GM18511 (cell line): Measurements from ENCODE around the gene DDOST.
"Not testable (repeated sequence)": the region's sequence is repeated elsewhere in the genome, so short reads cannot be mapped to it uniquely, and the experiment has no call there.

ENCODE experiments used
- ATAC-seq: cut with Tn5 transposase; IDR thresholded peaks from one replicate; pipeline ENCODE4 v1.9.1; 2021; ENCODE audit warnings: mild to moderate bottlenecking, moderate library complexity; ENCODE audit not compliant: unreplicated experiment

Gene DDOST

DNA sequence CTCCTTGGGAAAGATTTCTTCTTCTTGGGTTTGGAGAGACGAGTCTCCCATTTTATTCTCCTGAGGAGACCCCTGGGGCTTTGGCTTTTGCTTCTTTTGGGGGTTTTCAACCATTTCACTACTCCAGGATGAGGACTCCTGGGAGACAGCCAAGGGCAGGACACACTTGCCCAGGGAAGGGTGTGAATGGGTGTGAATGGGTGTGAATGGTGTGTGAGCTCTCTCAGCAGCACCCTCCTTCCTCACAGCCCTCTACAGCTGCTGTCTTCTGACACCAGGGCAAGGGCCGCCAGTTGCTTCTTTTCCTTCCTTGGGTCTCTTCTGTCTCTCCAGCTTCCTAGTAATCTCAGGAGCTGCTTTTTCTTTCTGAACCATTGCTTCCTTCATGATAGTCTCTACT, 32.5 kb upstream of the DDOST start:
- ATAC-seq = no peak

DNA sequence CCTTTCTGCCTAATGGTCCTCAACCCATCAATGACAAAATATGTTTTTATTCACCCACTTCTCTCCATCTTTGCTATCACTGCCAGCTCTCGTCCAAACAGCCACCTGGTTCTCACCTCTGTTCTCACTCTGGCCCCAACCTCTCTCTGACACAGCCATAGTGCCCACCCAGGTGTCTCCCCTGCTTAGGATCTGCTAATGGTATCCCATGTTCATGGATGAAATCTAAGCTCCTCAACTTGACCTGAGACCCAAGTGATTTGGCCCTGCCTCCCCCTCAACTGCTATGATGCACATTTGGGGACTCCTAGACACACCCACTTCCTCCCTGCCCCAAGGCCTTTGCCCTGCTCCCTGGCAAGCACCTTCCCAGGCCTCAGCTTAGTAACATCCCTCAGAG, 30.7 kb upstream of the DDOST start:
- no peak for ATAC-seq

DNA sequence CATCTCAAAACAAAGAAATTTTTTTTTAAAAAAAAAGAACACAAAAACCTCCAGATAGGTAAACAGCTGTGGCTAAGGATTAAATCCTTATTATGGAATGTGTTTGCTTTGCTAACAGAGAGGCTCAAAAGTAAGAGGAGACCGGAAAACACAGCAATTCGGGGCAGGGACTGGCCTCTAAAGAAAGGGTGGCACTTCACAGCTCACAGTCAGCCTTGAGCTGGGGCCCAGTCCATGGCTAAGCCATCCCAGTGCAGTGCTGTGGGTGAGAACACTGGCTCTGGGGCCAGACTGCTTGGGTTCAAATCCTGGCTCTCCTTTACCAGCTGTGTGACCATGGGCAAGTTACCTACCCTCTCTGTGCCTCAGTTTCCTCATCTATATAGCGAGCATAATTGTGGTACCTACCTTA, 28.5 kb upstream of the DDOST start:
- no peak for ATAC-seq

GRCh38 chr1:20686883-20687725, 25.9 kb upstream of the DDOST start:
- ATAC-seq = no peak

GRCh38 chr1:20685741-20686140, 24.6 kb upstream of the DDOST start:
- no peak for ATAC-seq

- no peak for ATAC-seq
Observed at GRCh38 chr1:20685099-20685662, 24.0 kb upstream of the DDOST start.

GRCh38 chr1:20684651-20685050, 23.5 kb upstream of the DDOST start:
- no peak for ATAC-seq

DNA sequence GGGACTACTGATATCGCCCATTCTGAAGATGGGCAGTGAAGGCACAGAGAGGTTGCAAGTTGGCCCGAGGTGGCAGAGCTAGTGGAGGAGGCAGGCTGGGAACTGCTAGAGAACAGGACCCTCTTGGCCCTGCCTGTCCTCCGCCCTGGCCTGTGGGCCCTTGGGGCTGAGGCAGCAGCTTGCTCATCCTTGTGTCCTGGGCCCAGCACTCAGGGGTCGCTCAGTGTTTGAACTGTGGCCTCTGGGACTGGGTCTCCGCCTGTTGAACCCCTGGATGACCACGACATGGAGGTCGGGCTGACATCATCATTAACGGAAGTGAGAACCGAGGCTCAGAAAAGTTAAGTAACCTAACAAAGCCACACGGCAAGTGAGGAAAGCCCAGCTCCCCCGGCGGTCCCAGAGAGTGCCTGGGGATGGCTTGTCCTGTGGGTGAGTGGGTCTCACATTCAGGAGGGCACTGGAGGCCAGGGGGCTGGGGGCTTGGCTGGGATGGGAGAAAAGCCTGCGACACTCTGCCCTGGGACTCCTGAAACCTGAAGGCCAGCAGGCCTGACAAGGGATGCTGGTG, 23.0 kb upstream of the DDOST start:
- ATAC-seq = no peak

GRCh38 chr1:20683614-20684013, 22.4 kb upstream of the DDOST start:
- ATAC-seq = no peak

DNA sequence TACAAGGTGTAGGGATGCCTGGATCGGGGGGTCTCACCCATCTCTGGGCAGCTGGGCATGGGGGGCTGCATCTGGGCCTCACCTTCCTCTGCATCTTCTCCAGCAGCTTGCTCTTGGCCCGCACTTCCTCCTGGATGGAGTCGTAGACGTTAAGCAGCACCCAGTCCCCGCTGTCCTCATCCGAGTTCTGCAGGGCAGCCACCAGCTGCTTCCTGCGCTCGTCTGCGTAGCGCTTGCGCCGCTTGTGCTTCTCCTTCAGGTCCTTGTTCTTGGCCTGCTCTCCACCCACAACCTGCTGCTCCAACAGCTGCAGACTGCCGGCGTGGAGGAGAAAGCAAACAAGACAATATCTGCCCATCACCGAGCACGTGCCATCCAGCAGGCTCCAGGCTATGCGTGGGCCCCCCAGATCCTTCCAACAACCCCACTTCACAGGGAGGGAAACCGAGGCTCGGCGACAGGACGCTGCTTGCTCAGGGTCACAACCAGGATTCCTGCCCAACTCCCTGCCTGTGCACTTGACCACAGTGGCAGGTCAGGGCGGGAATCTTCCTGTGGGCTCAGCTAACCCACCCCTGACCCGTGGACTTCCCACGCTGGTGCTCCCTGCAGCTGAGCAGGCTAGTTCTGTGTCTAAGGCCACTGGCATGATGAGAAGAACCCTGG, 21.5 kb upstream of the DDOST start:
- ATAC-seq = no peak

- ATAC-seq = no peak
Observed at GRCh38 chr1:20681999-20682398, 20.8 kb upstream of the DDOST start.

- ATAC-seq = no peak
Observed at GRCh38 chr1:20680269-20680668, 19.1 kb upstream of the DDOST start.

GRCh38 chr1:20678599-20678998, 17.4 kb upstream of the DDOST start:
- ATAC-seq = peak; percentile 54

DNA sequence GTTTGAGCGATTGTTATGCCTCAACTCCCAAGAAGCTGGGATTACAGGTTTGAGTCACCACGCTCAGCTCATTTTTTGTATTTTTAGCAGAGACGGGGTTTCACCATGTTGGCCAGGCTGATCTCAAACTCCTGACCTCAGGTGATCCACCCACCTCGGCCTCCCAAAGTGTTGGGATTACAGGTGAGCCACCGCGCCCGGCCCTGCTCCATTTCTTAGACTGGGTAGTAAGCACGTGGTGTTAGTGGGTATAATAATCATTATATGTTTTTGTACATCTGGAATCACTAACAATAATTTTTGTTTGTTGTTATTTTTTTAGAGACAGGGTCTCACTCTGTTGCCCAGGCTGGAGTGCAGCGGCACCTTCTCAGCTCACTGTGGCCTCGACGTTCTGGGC, 12.5 kb upstream of the DDOST start:
- ATAC-seq = not testable (repeated sequence)

GRCh38 chr1:20672265-20672632, 11.1 kb upstream of the DDOST start:
- no peak for ATAC-seq

DNA sequence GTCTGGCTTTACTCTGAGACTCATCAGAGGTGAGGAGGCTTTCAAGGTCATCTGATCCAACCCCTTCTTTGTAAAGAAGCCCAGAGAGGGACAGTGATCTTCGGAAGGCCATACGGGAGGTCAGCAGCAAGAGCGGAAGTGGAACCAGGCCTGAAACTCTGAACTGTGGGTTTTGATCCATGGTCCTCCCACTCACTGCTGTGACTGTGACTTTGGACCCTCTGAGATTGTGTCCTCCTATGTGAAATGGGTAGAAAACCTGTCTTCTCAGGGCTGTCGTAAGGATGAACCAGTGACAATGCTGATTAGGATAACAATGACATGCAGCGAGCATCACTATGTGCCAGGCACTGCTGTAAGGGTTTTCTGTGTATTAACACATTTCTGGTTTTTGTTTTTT, 9.8 kb upstream of the DDOST start:
- ATAC-seq = no peak

GRCh38 chr1:20668581-20668980, 7.4 kb upstream of the DDOST start:
- ATAC-seq = no peak

- no peak for ATAC-seq
Observed at GRCh38 chr1:20666804-20667203, 5.6 kb upstream of the DDOST start.

DNA sequence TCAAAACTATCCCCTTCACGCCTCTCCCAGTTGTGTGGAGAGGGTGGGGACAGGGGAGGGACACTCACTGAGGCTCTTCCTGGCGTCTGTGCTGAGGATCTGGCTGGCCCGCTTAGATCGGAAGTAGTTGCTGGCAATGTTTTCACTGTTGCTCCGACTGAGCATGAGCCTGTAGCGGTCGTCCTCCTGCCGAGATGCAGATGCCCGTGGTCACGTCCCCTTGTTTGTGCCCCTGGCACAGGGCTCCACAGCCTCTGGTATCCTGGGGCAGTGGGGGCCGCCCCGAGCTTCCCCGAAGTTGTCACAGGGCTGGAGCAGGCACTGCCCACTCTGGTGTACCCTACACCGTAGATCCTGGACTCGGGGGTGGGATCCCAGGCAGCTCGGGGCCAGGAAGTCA, 5.0 kb upstream of the DDOST start:
- no peak for ATAC-seq

GRCh38 chr1:20665726-20666125, 4.6 kb upstream of the DDOST start:
- no peak for ATAC-seq

DNA sequence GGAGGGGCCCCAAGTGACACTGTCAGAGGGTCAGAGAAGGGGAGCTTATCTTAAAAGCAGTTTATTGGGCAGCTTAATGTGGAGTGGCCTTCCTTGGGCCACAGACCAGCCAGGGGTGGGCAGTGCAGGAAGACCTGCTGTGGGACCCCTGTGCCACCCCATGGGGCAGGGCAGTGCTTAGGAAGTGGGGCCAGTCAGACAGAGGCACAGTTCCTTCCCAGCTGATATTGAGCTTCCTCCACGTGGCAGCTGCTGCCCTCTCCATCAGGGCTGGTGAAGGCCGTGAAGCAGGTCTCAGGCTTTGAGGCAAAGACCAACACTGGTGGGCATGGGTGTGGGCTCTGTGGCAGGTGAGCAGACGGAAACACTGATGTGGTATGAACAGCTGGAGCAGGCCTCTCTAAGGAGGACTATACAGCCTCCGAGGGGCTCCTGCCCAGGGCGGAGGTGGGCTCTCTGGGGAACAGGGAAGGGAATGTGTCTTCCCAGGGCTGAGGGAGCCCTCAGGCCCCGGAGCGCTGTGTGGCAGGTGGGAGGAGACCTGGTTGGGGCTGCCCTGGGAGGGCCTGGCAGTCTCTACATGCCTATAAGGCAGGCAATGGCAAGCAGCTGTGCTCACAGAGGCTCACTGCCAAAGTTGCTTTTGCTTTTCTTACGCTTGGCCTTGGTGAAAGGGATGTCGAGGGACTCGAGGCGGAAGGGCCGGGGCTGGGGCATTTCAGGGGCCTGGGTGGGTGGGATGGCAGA, 3.0 kb upstream of the DDOST start:
- no peak for ATAC-seq
